ENCODE data around the gene ELF2.

DNA sequence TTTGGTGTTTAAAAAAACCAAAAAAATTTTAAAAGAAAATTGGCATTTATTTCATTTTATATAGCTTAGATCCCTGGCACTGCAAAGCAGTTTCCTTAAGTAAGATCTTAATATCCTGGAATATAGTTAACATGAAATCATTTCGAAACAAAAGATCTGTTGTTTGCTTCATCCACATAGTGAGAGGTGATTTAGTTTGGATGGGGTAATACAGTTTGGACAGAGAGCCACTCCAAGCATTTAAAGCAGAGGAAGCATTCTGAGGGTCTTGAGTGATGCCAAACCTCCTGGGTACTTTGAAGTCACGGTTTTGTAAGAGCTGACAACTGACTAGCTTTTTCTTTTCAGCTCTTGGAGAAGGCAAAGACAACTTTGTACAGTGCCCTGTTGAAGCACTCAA lies 132.7 kb downstream of the ELF2 start:
- TF ChIP-seq, protein P1, sequence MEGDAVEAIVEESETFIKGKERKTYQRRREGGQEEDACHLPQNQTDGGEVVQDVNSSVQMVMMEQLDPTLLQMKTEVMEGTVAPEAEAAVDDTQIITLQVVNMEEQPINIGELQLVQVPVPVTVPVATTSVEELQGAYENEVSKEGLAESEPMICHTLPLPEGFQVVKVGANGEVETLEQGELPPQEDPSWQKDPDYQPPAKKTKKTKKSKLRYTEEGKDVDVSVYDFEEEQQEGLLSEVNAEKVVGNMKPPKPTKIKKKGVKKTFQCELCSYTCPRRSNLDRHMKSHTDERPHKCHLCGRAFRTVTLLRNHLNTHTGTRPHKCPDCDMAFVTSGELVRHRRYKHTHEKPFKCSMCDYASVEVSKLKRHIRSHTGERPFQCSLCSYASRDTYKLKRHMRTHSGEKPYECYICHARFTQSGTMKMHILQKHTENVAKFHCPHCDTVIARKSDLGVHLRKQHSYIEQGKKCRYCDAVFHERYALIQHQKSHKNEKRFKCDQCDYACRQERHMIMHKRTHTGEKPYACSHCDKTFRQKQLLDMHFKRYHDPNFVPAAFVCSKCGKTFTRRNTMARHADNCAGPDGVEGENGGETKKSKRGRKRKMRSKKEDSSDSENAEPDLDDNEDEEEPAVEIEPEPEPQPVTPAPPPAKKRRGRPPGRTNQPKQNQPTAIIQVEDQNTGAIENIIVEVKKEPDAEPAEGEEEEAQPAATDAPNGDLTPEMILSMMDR (IDR thresholded peaks at IDR 0.05) = no peak
- no peak for TF ChIP-seq POLR2A (IDR thresholded peaks at IDR 0.05)

Measured in thyroid gland (tissue), 4 donors.